CD14-positive monocyte (primary cell): ENCODE data around the gene KLHL7. TPM values are rescaled to one million over a fixed set of nuclear protein-coding genes. Genes with fewer than 3 reads are reported as not detected.
"Not testable (repeated sequence)": the region's sequence is repeated elsewhere in the genome, so short reads cannot be mapped to it uniquely, and the experiment has no call there.

Source experiments
- DNase-seq, 3 donors: peaks; one replicate each; pipeline ENCODE4 v3.0.0-alpha.2; 2011 to 2022
- H2AFZ ChIP-seq: 2 replicates; pipeline ENCODE4 v1.6.0; 2012; ENCODE audit warnings: mild to moderate bottlenecking, low read depth, low read length, inconsistent platforms; ENCODE audit not compliant: insufficient read depth, poor library complexity, severe bottlenecking
- H3K27ac ChIP-seq, 2 donors: 1 replicate in 1 of 2; 2 replicates in 1 of 2; pipeline ENCODE4 v1.5.1; 2012 to 2013; ENCODE audit warnings: low read length in 2 of 2, control low read depth in 1 of 2, inconsistent platforms in 1 of 2, low read depth in 1 of 2, mild to moderate bottlenecking in 1 of 2
- H3K27me3 ChIP-seq, 2 donors: one replicate each; pipeline versions ENCODE4 v1.6.0 to v1.6.1; 2011 to 2013; ENCODE audit warnings: low read length in 2 of 2; ENCODE audit not compliant: control insufficient read depth in 2 of 2, insufficient read depth in 2 of 2
- H3K36me3 ChIP-seq, 2 donors: replicated peaks in 1 of 2; 1 replicate in 1 of 2; 2 replicates in 1 of 2; pipeline versions ENCODE4 v1.5.1 to v1.6.1; 2012 to 2013; ENCODE audit warnings: low read length in 2 of 2, control low read depth in 1 of 2, inconsistent platforms in 1 of 2, mild to moderate bottlenecking in 1 of 2; ENCODE audit not compliant: insufficient read depth in 2 of 2, control insufficient read depth in 1 of 2
- H3K4me1 ChIP-seq, 2 donors: 1 replicate in 1 of 2; 2 replicates in 1 of 2; pipeline versions ENCODE4 v1.5.1 to v1.6.1; 2012 to 2013; ENCODE audit warnings: low read length in 2 of 2, control low read depth in 1 of 2, inconsistent platforms in 1 of 2, mild to moderate bottlenecking in 1 of 2, moderate library complexity in 1 of 2; ENCODE audit not compliant: insufficient read depth in 2 of 2, control insufficient read depth in 1 of 2
- H3K4me2 ChIP-seq: replicated peaks from 2 replicates; pipeline ENCODE3; 2012; ENCODE audit warnings: low read length, moderate library complexity, mild to moderate bottlenecking; ENCODE audit not compliant: poor library complexity, severe bottlenecking; ENCODE audit errors: extremely low read depth
- H3K4me3 ChIP-seq, 3 experiments: fragments of 200-600 bp in 1 of 3; sonication (generic) in 1 of 3; replicated peaks in 1 of 3; 1 replicate in 2 of 3; 2 replicates in 1 of 3; pipeline ENCODE4 v1.5.1; 2011 to 2013; ENCODE audit warnings: low read length in 3 of 3, mild to moderate bottlenecking in 3 of 3, control low read depth in 2 of 3, low read depth in 2 of 3, inconsistent platforms in 1 of 3, moderate library complexity in 1 of 3
- H3K79me2 ChIP-seq: 2 replicates; pipeline ENCODE4 v1.6.0; 2012; ENCODE audit warnings: mild to moderate bottlenecking, control low read depth, inconsistent platforms, low read length, moderate library complexity; ENCODE audit not compliant: insufficient read depth
- H3K9ac ChIP-seq: 2 replicates; pipeline ENCODE4 v1.6.0; 2017; ENCODE audit warnings: low read length, mild to moderate bottlenecking; ENCODE audit not compliant: insufficient read depth, poor library complexity, severe bottlenecking
- H3K9me3 ChIP-seq, 2 donors: replicated peaks in 1 of 2; 1 replicate in 1 of 2; 2 replicates in 1 of 2; pipeline versions ENCODE4 v1.5.1 to v1.6.1; 2012 to 2013; ENCODE audit warnings: low read length in 2 of 2, control low read depth in 1 of 2; ENCODE audit not compliant: control insufficient read depth in 1 of 2, insufficient read depth in 1 of 2
- H4K20me1 ChIP-seq: 2 replicates; pipeline ENCODE4 v1.6.0; 2012; ENCODE audit warnings: mild to moderate bottlenecking, low read length, control low read depth, moderate library complexity; ENCODE audit not compliant: insufficient read depth
- H3K27ac Mint-ChIP-seq, 7 donors: one replicate each; pipeline ENCODE4 v1.8.0; 2020; ENCODE audit warnings: mild to moderate bottlenecking in 7 of 7, mixed read lengths in 7 of 7, moderate library complexity in 6 of 7, inconsistent platforms in 2 of 7
- H3K27me3 Mint-ChIP-seq, 3 donors: one replicate each; pipeline ENCODE4 v1.8.0; 2021 to 2022; ENCODE audit warnings: low read depth in 3 of 3, mild to moderate bottlenecking in 3 of 3, mixed read lengths in 3 of 3, moderate library complexity in 3 of 3, inconsistent platforms in 1 of 3
- H3K36me3 Mint-ChIP-seq, 2 donors: one replicate each; pipeline ENCODE4 v1.8.0; 2020; ENCODE audit warnings: mixed read lengths in 2 of 2, inconsistent platforms in 1 of 2, mild to moderate bottlenecking in 1 of 2
- H3K4me1 Mint-ChIP-seq: one replicate; pipeline ENCODE4 v1.8.0; 2020; ENCODE audit warnings: mild to moderate bottlenecking, mixed read lengths
- H3K4me3 Mint-ChIP-seq, 2 donors: one replicate each; pipeline ENCODE4 v1.8.0; 2020; ENCODE audit warnings: mild to moderate bottlenecking in 2 of 2, mixed read lengths in 2 of 2, moderate library complexity in 1 of 2
- H3K9me3 Mint-ChIP-seq, 7 donors: one replicate each; pipeline ENCODE4 v1.8.0; 2020 to 2022; ENCODE audit warnings: mixed read lengths in 7 of 7, mild to moderate bottlenecking in 6 of 7, moderate library complexity in 6 of 7, inconsistent platforms in 2 of 7
- WGBS: methylation state at CpG from one replicate; pipeline ENCODE4 v1.1.5; 2013; ENCODE audit warnings: missing lambda C conversion rate; ENCODE audit not compliant: insufficient coverage; 5-methylcytosine and 5-hydroxymethylcytosine counted together
- intact Hi-C, 2 donors: fragments of 100-400 bp; cut with micrococcal nuclease; formaldehyde crosslinking; loops; one replicate each; pipeline versions ENCODE4 v1.15.0 to v1.15.1; 2023
- polyA plus RNA-seq, 3 donors: library from polyadenylated mRNA; depleted of rRNA in 1 of 3; unstranded in 2 of 3; stranded (reverse) in 1 of 3; fragments of 300-500 nt in 2 of 3; fragments of >200 nt in 1 of 3; fragmentation: Illumina TruSeq in 2 of 3; gene quantifications; 1 replicate in 2 of 3; 2 replicates in 1 of 3; pipeline ENCODE4 v1.2.3, GENCODE V29; 2012 to 2021
- TF ChIP-seq, protein P1 (sequence below): fragments of 200-600 bp; IDR thresholded peaks from one replicate; pipeline ENCODE4 v1.8.0; 2022; ENCODE audit warnings: antibody characterized with exemption, mild to moderate bottlenecking

The KLHL7 gene
- polyA plus RNA-seq, 3 donors: 15.5 to 21.0 (median 17.4) TPM

DNA sequence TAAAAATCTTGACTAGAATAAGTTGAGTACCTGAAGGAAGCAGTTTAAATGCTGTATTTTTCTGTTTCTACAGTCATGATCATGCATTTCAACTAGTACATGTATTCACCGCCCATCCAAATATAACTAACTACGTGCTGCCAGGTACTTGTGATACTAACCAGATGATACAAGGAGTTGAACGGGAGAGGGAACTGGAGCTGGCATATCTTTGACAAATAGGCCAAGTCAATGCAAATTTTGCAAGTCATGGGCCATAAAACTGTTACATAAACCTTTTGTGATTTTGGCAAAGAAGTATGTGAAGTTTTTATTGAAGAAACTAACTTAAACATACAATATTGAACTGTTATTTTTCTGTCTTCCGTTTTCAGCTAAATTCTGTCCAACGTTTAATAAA lies 90.7 kb downstream of the KLHL7 start:
- Mint-ChIP-seq H3K4me3 (no peak overlapping the region), H3K27ac (peak overlapping the region in 2 of 7 donors; percentile 19 to 44)
- peaks cover 69 to 79% of the 10 kb centered on the region in 2 donors for H3K36me3 ChIP-seq

DNA sequence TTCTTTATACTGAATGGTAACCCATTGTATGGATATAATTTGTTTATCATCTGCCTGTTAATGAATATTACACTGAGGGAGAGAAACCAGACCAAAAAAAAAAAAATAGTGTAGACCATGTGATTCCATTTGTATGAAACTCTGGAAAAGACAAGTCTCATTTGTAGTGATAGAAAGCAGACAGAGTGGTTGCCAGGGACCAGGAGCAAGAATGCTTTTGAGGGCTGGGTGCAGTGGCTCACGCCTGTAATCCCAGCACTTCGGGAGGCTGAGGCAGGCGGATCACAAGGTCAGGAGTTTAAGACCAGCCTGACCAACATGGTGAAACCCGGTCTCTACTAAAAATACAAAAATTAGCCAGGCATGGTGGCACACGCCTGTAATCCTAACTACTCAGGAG lies 92.2 kb downstream of the KLHL7 start:
- peaks cover 55 to 79% of the 10 kb centered on the region in 2 donors for H3K36me3 Mint-ChIP-seq
- H2AFZ ChIP-seq, H3K27me3 Mint-ChIP-seq, H4K20me1 ChIP-seq, H3K9ac ChIP-seq, H3K4me2 ChIP-seq, H3K27me3 ChIP-seq, H3K4me1 ChIP-seq, H3K4me3 ChIP-seq, intact Hi-C loops, H3K9me3 ChIP-seq, H3K9me3 Mint-ChIP-seq, H3K27ac ChIP-seq, H3K79me2 ChIP-seq, DNase-seq, H3K4me1 Mint-ChIP-seq, H3K4me3 Mint-ChIP-seq: not testable (repeated sequence)
- H3K36me3 ChIP-seq: peaks cover 59 to 76% of the 10 kb centered on the region in 2 donors
- WGBS: 100% methylated on average over 4 of the region's 5 CpGs
- peak overlapping the region in 1 of 7 donors; percentile 61 for H3K27ac Mint-ChIP-seq

More for the DNA sequence above, 90.7 kb downstream of the KLHL7 start:
- Mint-ChIP-seq H3K27me3 (no peaks in the 10 kb centered on the region), H3K36me3 (peaks cover 55 to 81% of the 10 kb centered on the region in 2 donors), H3K4me1 (no peaks in the 10 kb centered on the region), H3K9me3 (peaks cover 0 to 4% (median 1%) of the 10 kb centered on the region in 7 donors)
- Histone ChIP-seq H4K20me1 (peaks cover under 1% of the 10 kb centered on the region), H3K4me1 (no peaks in the 10 kb centered on the region), H2AFZ (no peak overlapping the region), H3K9ac (no peak overlapping the region), H3K4me3 (no peak overlapping the region), H3K79me2 (peaks cover 4% of the 10 kb centered on the region), H3K27ac (no peak overlapping the region), H3K4me2 (no peak overlapping the region), H3K27me3 (no peaks in the 10 kb centered on the region), H3K9me3 (no peaks in the 10 kb centered on the region)
- WGBS: no CpG with 5 or more reads among the region's 5 CpGs
- no peak for DNase-seq
- intact Hi-C loops: no loop called here
- TF ChIP-seq, protein P1, sequence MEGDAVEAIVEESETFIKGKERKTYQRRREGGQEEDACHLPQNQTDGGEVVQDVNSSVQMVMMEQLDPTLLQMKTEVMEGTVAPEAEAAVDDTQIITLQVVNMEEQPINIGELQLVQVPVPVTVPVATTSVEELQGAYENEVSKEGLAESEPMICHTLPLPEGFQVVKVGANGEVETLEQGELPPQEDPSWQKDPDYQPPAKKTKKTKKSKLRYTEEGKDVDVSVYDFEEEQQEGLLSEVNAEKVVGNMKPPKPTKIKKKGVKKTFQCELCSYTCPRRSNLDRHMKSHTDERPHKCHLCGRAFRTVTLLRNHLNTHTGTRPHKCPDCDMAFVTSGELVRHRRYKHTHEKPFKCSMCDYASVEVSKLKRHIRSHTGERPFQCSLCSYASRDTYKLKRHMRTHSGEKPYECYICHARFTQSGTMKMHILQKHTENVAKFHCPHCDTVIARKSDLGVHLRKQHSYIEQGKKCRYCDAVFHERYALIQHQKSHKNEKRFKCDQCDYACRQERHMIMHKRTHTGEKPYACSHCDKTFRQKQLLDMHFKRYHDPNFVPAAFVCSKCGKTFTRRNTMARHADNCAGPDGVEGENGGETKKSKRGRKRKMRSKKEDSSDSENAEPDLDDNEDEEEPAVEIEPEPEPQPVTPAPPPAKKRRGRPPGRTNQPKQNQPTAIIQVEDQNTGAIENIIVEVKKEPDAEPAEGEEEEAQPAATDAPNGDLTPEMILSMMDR: no peak
